Measurements from ENCODE around the gene HDHD3. TPM values are rescaled to one million over a fixed set of nuclear protein-coding genes. Genes with fewer than 3 reads are reported as not detected.

HDHD3 gene
- total RNA-seq, 1 experiment from 2014 or later, result 15.7 TPM

DNA sequence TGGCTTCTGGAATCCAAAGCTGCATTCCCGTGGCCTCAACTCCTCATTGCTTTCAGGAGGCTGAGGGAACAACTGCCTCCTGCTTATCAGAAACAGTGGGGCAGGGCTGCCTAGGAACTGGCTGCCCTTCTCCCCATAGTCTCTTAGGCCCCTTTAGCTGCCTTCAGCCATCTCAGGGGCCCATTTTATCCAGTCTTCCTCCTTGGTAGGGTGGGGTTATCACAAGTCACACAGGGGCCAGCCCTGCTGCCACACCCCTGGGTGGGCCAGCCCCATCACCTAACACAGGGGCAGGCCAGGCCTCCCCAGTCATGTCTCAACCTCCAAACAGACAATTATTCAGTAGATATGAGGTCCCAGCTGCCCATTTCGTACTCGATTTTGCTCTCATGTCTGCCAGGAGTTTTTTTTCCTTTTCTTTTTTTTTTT, 20.4 kb upstream of the HDHD3 start (continued):
- TF ChIP-seq, protein P1, sequence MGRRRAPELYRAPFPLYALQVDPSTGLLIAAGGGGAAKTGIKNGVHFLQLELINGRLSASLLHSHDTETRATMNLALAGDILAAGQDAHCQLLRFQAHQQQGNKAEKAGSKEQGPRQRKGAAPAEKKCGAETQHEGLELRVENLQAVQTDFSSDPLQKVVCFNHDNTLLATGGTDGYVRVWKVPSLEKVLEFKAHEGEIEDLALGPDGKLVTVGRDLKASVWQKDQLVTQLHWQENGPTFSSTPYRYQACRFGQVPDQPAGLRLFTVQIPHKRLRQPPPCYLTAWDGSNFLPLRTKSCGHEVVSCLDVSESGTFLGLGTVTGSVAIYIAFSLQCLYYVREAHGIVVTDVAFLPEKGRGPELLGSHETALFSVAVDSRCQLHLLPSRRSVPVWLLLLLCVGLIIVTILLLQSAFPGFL (CRISPR knock-in tag; IDR thresholded peaks at IDR 0.05; ENCODE audit: borderline replicate concordance), result no peak
- TF ChIP-seq, protein P2, sequence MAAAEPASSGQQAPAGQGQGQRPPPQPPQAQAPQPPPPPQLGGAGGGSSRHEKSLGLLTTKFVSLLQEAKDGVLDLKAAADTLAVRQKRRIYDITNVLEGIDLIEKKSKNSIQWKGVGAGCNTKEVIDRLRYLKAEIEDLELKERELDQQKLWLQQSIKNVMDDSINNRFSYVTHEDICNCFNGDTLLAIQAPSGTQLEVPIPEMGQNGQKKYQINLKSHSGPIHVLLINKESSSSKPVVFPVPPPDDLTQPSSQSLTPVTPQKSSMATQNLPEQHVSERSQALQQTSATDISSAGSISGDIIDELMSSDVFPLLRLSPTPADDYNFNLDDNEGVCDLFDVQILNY (CRISPR knock-in tag; IDR thresholded peaks at IDR 0.05), result no peak
- TF ChIP-seq SP1 (CRISPR knock-in tag; conservative IDR thresholded peaks at IDR 0.05) (no peak), SOX15 (CRISPR knock-in tag; IDR thresholded peaks at IDR 0.05) (no peak), NFE2L1 (CRISPR knock-in tag; IDR thresholded peaks at IDR 0.05) (no peak)
- TF ChIP-seq, protein P3, sequence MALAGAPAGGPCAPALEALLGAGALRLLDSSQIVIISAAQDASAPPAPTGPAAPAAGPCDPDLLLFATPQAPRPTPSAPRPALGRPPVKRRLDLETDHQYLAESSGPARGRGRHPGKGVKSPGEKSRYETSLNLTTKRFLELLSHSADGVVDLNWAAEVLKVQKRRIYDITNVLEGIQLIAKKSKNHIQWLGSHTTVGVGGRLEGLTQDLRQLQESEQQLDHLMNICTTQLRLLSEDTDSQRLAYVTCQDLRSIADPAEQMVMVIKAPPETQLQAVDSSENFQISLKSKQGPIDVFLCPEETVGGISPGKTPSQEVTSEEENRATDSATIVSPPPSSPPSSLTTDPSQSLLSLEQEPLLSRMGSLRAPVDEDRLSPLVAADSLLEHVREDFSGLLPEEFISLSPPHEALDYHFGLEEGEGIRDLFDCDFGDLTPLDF (CRISPR knock-in tag; IDR thresholded peaks at IDR 0.05), result no peak

DNA sequence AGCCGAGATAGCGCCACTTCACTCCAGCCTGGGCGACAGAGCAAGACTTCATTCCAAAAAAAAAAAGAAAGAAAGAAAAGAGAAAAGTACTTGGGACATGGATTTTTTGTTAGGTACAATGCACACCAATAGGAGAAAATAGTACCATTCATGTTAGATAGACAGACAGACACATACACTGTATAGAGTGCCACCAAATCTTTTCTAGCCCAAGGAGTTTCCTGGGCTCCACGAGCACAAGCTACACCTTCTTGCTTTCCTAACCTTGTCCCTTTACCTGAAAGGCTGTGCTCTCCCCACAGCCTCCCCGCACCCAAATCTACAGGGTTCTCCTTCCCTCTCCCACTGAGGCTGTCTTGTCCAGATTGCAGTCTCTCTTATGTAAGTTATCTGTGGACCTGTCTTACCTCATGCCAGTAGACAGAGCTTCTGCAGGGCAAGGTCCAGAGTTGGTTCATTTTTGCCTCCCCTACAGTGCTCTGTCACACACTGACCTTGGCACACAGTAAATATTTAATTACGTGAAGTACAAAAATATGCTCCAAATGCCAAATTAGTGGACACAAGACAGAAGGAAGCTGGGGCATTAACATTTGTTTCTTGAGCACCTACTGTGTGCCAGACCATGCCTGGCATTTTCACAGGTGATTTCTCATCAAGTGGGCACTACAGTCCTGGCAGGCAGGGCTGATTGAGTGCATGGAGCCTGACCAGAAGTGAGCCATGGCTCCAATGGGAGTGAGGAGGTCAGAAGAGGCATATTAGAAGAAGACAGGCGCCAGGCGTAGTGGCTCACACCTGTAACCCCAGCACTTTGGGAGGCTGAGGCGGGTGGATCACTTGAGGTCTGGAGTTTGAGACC, 18.4 kb upstream of the HDHD3 start:
- TF ChIP-seq, protein P4, sequence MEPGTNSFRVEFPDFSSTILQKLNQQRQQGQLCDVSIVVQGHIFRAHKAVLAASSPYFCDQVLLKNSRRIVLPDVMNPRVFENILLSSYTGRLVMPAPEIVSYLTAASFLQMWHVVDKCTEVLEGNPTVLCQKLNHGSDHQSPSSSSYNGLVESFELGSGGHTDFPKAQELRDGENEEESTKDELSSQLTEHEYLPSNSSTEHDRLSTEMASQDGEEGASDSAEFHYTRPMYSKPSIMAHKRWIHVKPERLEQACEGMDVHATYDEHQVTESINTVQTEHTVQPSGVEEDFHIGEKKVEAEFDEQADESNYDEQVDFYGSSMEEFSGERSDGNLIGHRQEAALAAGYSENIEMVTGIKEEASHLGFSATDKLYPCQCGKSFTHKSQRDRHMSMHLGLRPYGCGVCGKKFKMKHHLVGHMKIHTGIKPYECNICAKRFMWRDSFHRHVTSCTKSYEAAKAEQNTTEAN (CRISPR knock-in tag; IDR thresholded peaks at IDR 0.05), result no peak
- peak; percentile 70 for TF ChIP-seq GABPB1 (CRISPR knock-in tag; IDR thresholded peaks at IDR 0.05)
- no peak overlapping the region for H3K4me3 Mint-ChIP-seq
- no peak overlapping the region for H3K27ac Mint-ChIP-seq
- peaks cover 8% of the 10 kb centered on the region; the same call in 1 of the 2 replicates for H3K4me1 Mint-ChIP-seq
- no peaks in the 10 kb centered on the region for H3K9me3 Mint-ChIP-seq
- ChIA-PET CTCF (interaction anchor here (0.5 kb wide), 1 partner anchor 196 kb away, joined by 3 read pairs; no protein-coding TSS in a partner anchor), POLR2A (no interaction called here)
- no peaks in the 10 kb centered on the region; the same call in 1 of the 2 replicates for H3K36me3 Mint-ChIP-seq
- no peaks in the 10 kb centered on the region for H3K27me3 Mint-ChIP-seq (ENCODE audit: low read depth)
- DNase-seq (ENCODE audit: low spot score), result no peak
- no peak for ATAC-seq

DNA sequence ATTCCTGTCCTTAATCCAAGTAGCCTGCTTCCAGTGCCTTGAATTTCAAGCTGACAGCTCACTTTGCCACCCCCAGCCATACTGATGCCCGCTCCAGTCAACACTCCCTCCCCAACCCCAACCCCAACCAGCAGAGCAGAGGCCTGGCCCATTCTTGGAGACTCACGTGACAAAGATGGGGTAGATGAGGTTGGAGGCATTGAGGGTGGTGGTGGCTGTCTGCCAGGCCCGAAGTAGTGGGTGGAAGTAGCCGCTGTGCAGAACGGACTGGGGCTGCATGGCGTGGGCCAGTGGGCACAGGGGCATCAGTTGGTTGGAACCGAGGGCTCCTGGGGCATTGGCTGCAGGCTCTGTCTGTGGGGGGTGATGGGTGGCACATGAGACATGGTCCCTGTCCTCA, 16.5 kb upstream of the HDHD3 start:
- Mint-ChIP-seq H3K4me3 (no peak overlapping the region), H3K9me3 (no peaks in the 10 kb centered on the region), H3K4me1 (peaks cover 4% of the 10 kb centered on the region; the same call in 1 of the 2 replicates), H3K36me3 (no peaks in the 10 kb centered on the region; the same call in 1 of the 2 replicates), H3K27me3 (ENCODE audit: low read depth) (no peaks in the 10 kb centered on the region), H3K27ac (no peak overlapping the region)
- ChIA-PET POLR2A (no interaction called here), CTCF (interaction anchor here (0.6 kb wide), 1 partner anchor 193 kb away, joined by 3 read pairs; no protein-coding TSS in a partner anchor)
- DNase-seq (ENCODE audit: low spot score) (no peak), ATAC-seq (no peak)
- no peak for TF ChIP-seq OVOL2 (CRISPR knock-in tag; IDR thresholded peaks at IDR 0.05; ENCODE audit: borderline replicate concordance)
- TF ChIP-seq, protein P5, sequence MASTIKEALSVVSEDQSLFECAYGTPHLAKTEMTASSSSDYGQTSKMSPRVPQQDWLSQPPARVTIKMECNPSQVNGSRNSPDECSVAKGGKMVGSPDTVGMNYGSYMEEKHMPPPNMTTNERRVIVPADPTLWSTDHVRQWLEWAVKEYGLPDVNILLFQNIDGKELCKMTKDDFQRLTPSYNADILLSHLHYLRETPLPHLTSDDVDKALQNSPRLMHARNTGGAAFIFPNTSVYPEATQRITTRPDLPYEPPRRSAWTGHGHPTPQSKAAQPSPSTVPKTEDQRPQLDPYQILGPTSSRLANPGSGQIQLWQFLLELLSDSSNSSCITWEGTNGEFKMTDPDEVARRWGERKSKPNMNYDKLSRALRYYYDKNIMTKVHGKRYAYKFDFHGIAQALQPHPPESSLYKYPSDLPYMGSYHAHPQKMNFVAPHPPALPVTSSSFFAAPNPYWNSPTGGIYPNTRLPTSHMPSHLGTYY (CRISPR knock-in tag; IDR thresholded peaks at IDR 0.05), result no peak
- TF ChIP-seq ZNF423 (CRISPR knock-in tag; IDR thresholded peaks at IDR 0.05), result no peak
- TF ChIP-seq, protein P6, sequence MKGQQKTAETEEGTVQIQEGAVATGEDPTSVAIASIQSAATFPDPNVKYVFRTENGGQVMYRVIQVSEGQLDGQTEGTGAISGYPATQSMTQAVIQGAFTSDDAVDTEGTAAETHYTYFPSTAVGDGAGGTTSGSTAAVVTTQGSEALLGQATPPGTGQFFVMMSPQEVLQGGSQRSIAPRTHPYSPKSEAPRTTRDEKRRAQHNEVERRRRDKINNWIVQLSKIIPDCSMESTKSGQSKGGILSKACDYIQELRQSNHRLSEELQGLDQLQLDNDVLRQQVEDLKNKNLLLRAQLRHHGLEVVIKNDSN (CRISPR knock-in tag; IDR thresholded peaks at IDR 0.05), result no peak
- TF ChIP-seq, protein P7, sequence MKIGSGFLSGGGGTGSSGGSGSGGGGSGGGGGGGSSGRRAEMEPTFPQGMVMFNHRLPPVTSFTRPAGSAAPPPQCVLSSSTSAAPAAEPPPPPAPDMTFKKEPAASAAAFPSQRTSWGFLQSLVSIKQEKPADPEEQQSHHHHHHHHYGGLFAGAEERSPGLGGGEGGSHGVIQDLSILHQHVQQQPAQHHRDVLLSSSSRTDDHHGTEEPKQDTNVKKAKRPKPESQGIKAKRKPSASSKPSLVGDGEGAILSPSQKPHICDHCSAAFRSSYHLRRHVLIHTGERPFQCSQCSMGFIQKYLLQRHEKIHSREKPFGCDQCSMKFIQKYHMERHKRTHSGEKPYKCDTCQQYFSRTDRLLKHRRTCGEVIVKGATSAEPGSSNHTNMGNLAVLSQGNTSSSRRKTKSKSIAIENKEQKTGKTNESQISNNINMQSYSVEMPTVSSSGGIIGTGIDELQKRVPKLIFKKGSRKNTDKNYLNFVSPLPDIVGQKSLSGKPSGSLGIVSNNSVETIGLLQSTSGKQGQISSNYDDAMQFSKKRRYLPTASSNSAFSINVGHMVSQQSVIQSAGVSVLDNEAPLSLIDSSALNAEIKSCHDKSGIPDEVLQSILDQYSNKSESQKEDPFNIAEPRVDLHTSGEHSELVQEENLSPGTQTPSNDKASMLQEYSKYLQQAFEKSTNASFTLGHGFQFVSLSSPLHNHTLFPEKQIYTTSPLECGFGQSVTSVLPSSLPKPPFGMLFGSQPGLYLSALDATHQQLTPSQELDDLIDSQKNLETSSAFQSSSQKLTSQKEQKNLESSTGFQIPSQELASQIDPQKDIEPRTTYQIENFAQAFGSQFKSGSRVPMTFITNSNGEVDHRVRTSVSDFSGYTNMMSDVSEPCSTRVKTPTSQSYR (CRISPR knock-in tag; IDR thresholded peaks at IDR 0.05), result no peak
- TF ChIP-seq HMGA2 (CRISPR knock-in tag; IDR thresholded peaks at IDR 0.05), result no peak
- no peak for TF ChIP-seq ZNF138 (CRISPR knock-in tag; conservative IDR thresholded peaks at IDR 0.05)
- no peak for TF ChIP-seq ZNF263 (CRISPR knock-in tag; IDR thresholded peaks at IDR 0.05; ENCODE audit: low read depth)
- TF ChIP-seq, protein P8, sequence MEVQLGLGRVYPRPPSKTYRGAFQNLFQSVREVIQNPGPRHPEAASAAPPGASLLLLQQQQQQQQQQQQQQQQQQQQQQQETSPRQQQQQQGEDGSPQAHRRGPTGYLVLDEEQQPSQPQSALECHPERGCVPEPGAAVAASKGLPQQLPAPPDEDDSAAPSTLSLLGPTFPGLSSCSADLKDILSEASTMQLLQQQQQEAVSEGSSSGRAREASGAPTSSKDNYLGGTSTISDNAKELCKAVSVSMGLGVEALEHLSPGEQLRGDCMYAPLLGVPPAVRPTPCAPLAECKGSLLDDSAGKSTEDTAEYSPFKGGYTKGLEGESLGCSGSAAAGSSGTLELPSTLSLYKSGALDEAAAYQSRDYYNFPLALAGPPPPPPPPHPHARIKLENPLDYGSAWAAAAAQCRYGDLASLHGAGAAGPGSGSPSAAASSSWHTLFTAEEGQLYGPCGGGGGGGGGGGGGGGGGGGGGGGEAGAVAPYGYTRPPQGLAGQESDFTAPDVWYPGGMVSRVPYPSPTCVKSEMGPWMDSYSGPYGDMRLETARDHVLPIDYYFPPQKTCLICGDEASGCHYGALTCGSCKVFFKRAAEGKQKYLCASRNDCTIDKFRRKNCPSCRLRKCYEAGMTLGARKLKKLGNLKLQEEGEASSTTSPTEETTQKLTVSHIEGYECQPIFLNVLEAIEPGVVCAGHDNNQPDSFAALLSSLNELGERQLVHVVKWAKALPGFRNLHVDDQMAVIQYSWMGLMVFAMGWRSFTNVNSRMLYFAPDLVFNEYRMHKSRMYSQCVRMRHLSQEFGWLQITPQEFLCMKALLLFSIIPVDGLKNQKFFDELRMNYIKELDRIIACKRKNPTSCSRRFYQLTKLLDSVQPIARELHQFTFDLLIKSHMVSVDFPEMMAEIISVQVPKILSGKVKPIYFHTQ (CRISPR knock-in tag; IDR thresholded peaks at IDR 0.05), result no peak
- TF ChIP-seq KAT7 (CRISPR knock-in tag; IDR thresholded peaks at IDR 0.05; ENCODE audit: borderline replicate concordance), result no peak
- no peak for TF ChIP-seq CREM (CRISPR knock-in tag; IDR thresholded peaks at IDR 0.05)
